ENCODE measurements around the gene DNER.

DNER gene

GRCh38 chr2:229571243-229571642 is 143.1 kb downstream of the DNER start:
- Mint-ChIP-seq H3K36me3 (no peaks in the 10 kb centered on the region), H3K4me1 (no peaks in the 10 kb centered on the region), H3K9me3 (no peaks in the 10 kb centered on the region), H3K27me3 (peaks cover 8% of the 10 kb centered on the region), H3K27ac (no peak overlapping the region), H3K4me3 (no peak overlapping the region)
- ATAC-seq (ENCODE audit: low read depth) (no peak), DNase-seq (ENCODE audit: low spot score in 2 of 2) (no peak)

- Mint-ChIP-seq H3K9me3 (no peaks in the 10 kb centered on the region), H3K27me3 (no peaks in the 10 kb centered on the region), H3K36me3 (no peaks in the 10 kb centered on the region), H3K4me1 (no peaks in the 10 kb centered on the region), H3K27ac (no peak overlapping the region), H3K4me3 (no peak overlapping the region)
- no peak for ATAC-seq (ENCODE audit: low read depth)
- no peak for DNase-seq (ENCODE audit: low spot score in 2 of 2)
Measured at GRCh38 chr2:229566370-229566769, 148.0 kb downstream of the DNER start.

GRCh38 chr2:229564300-229564907 is 150.0 kb downstream of the DNER start:
- Mint-ChIP-seq H3K4me3 (no peak overlapping the region), H3K4me1 (no peaks in the 10 kb centered on the region), H3K36me3 (no peaks in the 10 kb centered on the region), H3K27ac (no peak overlapping the region), H3K27me3 (no peaks in the 10 kb centered on the region), H3K9me3 (no peaks in the 10 kb centered on the region)
- ATAC-seq (ENCODE audit: low read depth) (no peak), DNase-seq (ENCODE audit: low spot score in 2 of 2) (no peak)

DNA sequence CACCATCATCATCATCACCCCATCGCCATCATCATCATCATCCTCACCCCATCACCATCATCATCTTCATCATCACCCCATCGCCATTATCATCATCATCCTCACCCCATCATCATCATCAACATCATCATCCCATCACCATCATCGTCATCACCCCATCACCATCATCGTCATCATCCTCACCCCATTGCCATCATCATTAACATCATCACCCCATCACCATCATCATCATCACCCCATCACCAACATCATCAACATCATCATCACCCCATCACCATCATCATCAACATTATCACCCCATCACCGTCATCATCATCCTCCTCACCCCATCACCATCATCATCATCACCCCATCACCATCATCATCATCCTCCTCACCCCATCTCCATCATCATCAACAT is 151.0 kb downstream of the DNER start:
- H3K9me3 Mint-ChIP-seq: no peaks in the 10 kb centered on the region
- H3K27me3 Mint-ChIP-seq: no peaks in the 10 kb centered on the region
- no peak overlapping the region for H3K4me3 Mint-ChIP-seq
- H3K27ac Mint-ChIP-seq: no peak overlapping the region
- no peaks in the 10 kb centered on the region for H3K4me1 Mint-ChIP-seq
- no peak for ATAC-seq (ENCODE audit: low read depth)
- H3K36me3 Mint-ChIP-seq: no peaks in the 10 kb centered on the region
- no peak for DNase-seq (ENCODE audit: low spot score in 2 of 2)

DNA sequence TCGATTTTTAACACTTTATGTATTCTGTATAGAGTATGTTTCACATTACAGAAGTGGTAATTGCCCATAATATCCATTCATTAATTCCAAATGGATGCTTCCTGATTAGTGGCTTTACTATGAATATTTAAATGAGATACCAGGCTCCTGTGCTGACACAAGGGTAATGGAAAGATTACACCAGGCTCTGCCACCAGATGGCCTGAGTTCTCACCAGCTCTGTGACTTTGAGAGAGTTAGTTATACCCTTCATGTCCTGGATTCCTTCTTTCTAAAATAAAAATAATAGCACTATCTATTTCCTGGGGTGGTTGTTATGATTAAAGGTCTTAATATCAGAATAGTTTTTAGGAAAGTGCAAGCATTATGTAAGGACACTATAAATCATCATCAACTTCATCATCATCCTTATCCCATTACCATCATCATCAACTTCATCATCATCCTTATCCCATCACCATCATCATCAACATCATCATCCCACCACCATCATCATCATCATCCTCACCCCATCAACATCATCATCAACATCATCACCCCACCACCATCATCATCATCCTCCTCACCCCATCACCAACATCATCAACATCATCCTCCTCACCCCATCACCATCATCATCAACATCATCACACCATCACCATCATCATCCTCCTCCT is 151.8 kb downstream of the DNER start:
- Mint-ChIP-seq H3K4me1 (no peaks in the 10 kb centered on the region), H3K9me3 (peaks cover under 1% of the 10 kb centered on the region), H3K4me3 (no peak overlapping the region), H3K27ac (no peak overlapping the region), H3K27me3 (no peaks in the 10 kb centered on the region), H3K36me3 (no peaks in the 10 kb centered on the region)
- ATAC-seq (ENCODE audit: low read depth): no peak
- no peak for DNase-seq (ENCODE audit: low spot score in 2 of 2)

- no peaks in the 10 kb centered on the region for H3K36me3 Mint-ChIP-seq
Measured at GRCh38 chr2:229559986-229560385, 154.4 kb downstream of the DNER start.

DNA sequence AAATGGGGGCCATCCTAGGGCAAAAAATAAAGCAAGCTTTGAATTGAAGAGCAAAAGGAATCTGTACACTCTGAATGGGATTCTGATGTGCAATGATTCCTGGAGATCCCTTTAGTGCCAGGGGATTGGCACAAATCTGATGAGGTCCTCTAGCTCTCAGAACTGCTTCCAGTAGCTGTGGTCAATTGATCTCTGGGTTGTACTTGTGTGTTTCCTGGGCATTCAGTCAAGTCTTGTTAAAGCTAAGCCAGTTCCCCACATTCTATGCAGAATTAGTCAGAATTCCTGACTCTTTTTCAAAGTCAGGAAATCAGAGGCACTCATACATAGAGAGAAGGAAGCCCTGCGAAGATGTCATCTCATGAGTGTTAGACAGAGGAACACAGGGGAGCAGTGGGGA is 161.3 kb downstream of the DNER start:
- Mint-ChIP-seq H3K4me1 (peaks cover 2% of the 10 kb centered on the region), H3K9me3 (peaks cover 6% of the 10 kb centered on the region), H3K36me3 (no peaks in the 10 kb centered on the region), H3K27me3 (peaks cover 7% of the 10 kb centered on the region), H3K27ac (no peak overlapping the region), H3K4me3 (no peak overlapping the region)
- no peak for ATAC-seq (ENCODE audit: low read depth)
- no peak for DNase-seq (ENCODE audit: low spot score in 2 of 2)

More at GRCh38 chr2:229559986-229560385, 154.4 kb downstream of the DNER start:
- no peaks in the 10 kb centered on the region for H3K4me1 Mint-ChIP-seq
- H3K9me3 Mint-ChIP-seq: peaks cover 5% of the 10 kb centered on the region
- H3K27me3 Mint-ChIP-seq: peaks cover 4% of the 10 kb centered on the region
- H3K4me3 Mint-ChIP-seq: no peak overlapping the region
- H3K27ac Mint-ChIP-seq: no peak overlapping the region
- DNase-seq (ENCODE audit: low spot score in 2 of 2) (no peak), ATAC-seq (ENCODE audit: low read depth) (no peak)

- H3K27me3 Mint-ChIP-seq: peaks cover 5% of the 10 kb centered on the region
- H3K4me3 Mint-ChIP-seq: no peak overlapping the region
- H3K4me1 Mint-ChIP-seq: no peaks in the 10 kb centered on the region
- no peaks in the 10 kb centered on the region for H3K36me3 Mint-ChIP-seq
- no peak for DNase-seq (ENCODE audit: low spot score in 2 of 2)
- no peaks in the 10 kb centered on the region for H3K9me3 Mint-ChIP-seq
- H3K27ac Mint-ChIP-seq: no peak overlapping the region
- no peak for ATAC-seq (ENCODE audit: low read depth)
Measured at GRCh38 chr2:229543176-229543873, 171.0 kb downstream of the DNER start.

- H3K27me3 Mint-ChIP-seq: peaks cover 5% of the 10 kb centered on the region
- H3K4me1 Mint-ChIP-seq: no peaks in the 10 kb centered on the region
- H3K36me3 Mint-ChIP-seq: no peaks in the 10 kb centered on the region
- no peaks in the 10 kb centered on the region for H3K9me3 Mint-ChIP-seq
- H3K27ac Mint-ChIP-seq: no peak overlapping the region
- no peak overlapping the region for H3K4me3 Mint-ChIP-seq
- ATAC-seq (ENCODE audit: low read depth): no peak
- no peak for DNase-seq (ENCODE audit: low spot score in 2 of 2)
Measured at GRCh38 chr2:229539628-229540027, 174.7 kb downstream of the DNER start.

DNA sequence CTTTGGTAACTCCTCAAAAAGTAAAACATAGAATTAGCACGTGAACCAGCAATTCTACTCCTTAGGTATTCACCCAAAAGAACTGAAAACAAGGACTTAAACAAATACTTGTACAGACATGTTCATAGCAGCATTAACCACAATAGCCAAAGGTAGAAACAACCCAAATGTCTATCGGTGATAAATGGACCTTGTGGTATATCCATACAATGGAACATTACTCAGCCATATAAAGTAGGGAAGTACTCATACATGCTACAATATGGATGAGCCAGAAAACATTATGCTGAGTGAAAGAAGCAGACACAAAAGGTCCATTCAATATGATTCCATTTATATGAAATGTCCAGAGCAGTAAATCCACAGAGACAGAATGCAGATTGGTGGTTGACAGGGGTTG is 182.8 kb downstream of the DNER start:
- Mint-ChIP-seq H3K27ac (no peak overlapping the region), H3K27me3 (peaks cover 3% of the 10 kb centered on the region), H3K9me3 (peaks cover 6% of the 10 kb centered on the region), H3K36me3 (no peaks in the 10 kb centered on the region), H3K4me1 (no peaks in the 10 kb centered on the region), H3K4me3 (no peak overlapping the region)
- no peak for DNase-seq (ENCODE audit: low spot score in 2 of 2)
- ATAC-seq (ENCODE audit: low read depth): no peak

GRCh38 chr2:229530434-229530833 is 183.9 kb downstream of the DNER start:
- ATAC-seq (ENCODE audit: low read depth) (no peak), DNase-seq (ENCODE audit: low spot score in 2 of 2) (no peak)
- Mint-ChIP-seq H3K27ac (no peak overlapping the region), H3K36me3 (no peaks in the 10 kb centered on the region), H3K27me3 (peaks cover 3% of the 10 kb centered on the region), H3K4me1 (no peaks in the 10 kb centered on the region), H3K9me3 (peaks cover 6% of the 10 kb centered on the region), H3K4me3 (no peak overlapping the region)

DNA sequence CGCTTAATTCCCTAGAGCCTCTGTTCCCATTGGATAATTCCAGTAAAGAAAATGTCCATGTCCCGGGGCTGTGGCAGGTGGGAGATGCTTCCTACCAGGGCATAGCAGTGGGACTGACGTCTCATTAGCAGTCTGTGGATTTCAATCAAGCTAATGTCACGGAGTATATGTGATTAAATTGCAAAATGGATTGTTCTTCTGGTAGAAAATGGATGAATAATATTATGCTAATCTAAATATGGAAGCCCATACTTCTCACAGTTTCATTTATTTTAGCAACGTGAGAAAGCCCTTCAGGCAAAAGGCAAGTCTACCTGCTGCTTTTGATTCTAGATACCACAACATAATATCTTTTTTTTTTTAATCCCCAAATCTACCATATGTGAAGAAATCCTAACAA is 185.5 kb downstream of the DNER start:
- H3K36me3 Mint-ChIP-seq: no peaks in the 10 kb centered on the region
- no peak for ATAC-seq (ENCODE audit: low read depth)
- H3K9me3 Mint-ChIP-seq: peaks cover 6% of the 10 kb centered on the region
- no peak for DNase-seq (ENCODE audit: low spot score in 2 of 2)
- peaks cover 6% of the 10 kb centered on the region for H3K27me3 Mint-ChIP-seq
- H3K4me1 Mint-ChIP-seq: no peaks in the 10 kb centered on the region
- H3K27ac Mint-ChIP-seq: no peak overlapping the region
- no peak overlapping the region for H3K4me3 Mint-ChIP-seq

DNA sequence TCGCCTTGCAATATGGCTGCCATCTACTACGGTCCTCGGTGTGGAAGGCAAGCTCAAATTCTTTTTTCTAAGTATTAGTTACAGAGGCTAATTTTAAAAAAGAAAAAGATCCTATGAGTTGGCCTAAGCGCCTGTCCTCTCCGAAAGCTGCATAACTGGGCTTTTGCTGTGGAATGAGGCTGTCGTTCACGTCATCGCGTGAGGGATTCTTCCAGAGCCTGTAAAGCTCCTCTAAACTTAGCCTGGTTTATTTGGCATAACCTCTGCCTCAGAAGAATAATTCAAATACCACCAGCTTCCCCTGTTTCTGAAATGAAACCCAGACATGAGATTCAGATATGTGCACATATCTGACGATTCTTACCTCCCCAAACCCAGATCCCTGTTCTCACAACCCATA is 187.4 kb downstream of the DNER start:
- no peak for ATAC-seq (ENCODE audit: low read depth)
- DNase-seq (ENCODE audit: low spot score in 2 of 2): no peak
- peaks cover 4% of the 10 kb centered on the region for H3K9me3 Mint-ChIP-seq
- no peaks in the 10 kb centered on the region for H3K4me1 Mint-ChIP-seq
- H3K27ac Mint-ChIP-seq: no peak overlapping the region
- H3K4me3 Mint-ChIP-seq: no peak overlapping the region
- H3K36me3 Mint-ChIP-seq: no peaks in the 10 kb centered on the region
- H3K27me3 Mint-ChIP-seq: peaks cover 10% of the 10 kb centered on the region

DNA sequence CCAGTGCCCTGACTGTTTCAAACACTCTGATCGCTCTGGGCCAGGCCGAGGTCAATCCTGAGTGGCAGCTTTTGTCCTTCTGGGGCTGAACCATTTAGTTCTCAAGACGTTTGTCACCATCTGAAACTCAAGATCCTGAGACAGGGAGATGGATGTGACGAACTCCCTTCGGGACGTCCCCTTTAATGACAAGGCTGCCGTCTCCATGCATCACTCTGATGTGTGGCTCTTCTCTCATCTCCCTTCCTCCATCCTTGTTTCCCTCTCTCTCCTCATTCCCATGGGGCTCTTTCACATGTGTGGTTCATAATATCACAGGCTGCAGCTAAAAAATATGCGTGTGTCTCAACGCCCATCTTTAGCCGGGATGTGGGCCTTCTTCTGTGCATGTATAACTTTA is 189.6 kb downstream of the DNER start:
- peaks cover 8% of the 10 kb centered on the region for H3K27me3 Mint-ChIP-seq
- H3K9me3 Mint-ChIP-seq: no peaks in the 10 kb centered on the region
- no peaks in the 10 kb centered on the region for H3K36me3 Mint-ChIP-seq
- no peak overlapping the region for H3K4me3 Mint-ChIP-seq
- H3K27ac Mint-ChIP-seq: no peak overlapping the region
- ATAC-seq (ENCODE audit: low read depth) (no peak), DNase-seq (ENCODE audit: low spot score in 2 of 2) (no peak)
- no peaks in the 10 kb centered on the region for H3K4me1 Mint-ChIP-seq

DNA sequence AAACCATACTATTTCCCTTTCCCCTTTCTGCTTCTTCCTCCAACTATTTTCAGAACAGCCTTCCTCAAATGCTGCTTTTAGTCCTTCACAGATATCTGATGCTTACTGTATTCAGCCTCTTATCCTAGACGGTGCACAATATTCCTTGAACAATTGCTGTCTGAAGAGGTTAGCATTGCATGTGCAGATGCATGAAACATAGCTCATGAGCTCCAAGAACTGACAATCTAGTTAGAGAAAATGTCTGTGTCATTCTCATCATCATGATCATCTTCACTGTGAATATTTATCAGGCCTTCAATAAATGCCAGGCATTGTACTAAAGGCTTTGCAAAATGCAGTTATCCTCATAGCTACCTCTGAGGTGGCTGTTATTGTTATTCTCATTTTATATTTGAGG is 190.7 kb downstream of the DNER start:
- DNase-seq (ENCODE audit: low spot score in 2 of 2): no peak
- Mint-ChIP-seq H3K36me3 (no peaks in the 10 kb centered on the region), H3K27ac (no peak overlapping the region), H3K4me3 (no peak overlapping the region), H3K4me1 (no peaks in the 10 kb centered on the region), H3K27me3 (peaks cover 8% of the 10 kb centered on the region), H3K9me3 (no peaks in the 10 kb centered on the region)
- no peak for ATAC-seq (ENCODE audit: low read depth)
